ENCODE results near the gene SPIRE1.

Gene SPIRE1

DNA sequence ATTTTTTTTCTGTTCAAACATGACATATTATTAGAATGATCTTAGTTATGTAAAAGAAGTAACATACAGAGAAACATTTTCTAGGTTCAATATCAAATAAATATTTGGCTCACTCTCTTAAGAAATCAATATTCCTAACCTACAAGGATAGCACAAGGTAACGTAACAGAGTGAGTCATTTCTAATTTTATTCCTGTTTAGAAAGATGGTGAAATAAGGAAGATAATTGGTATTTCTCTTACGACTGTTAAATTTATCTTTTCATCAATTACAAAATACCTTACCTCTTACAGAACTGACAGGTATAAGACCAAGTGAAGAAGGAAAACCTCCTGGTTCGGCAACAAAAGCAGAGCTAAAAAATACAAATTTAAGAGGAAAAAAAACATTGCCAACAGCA is 205.1 kb downstream of the SPIRE1 start:
- DNase-seq (ENCODE audit: low read depth in 1 of 2, low spot score in 1 of 2) = no peak

DNA sequence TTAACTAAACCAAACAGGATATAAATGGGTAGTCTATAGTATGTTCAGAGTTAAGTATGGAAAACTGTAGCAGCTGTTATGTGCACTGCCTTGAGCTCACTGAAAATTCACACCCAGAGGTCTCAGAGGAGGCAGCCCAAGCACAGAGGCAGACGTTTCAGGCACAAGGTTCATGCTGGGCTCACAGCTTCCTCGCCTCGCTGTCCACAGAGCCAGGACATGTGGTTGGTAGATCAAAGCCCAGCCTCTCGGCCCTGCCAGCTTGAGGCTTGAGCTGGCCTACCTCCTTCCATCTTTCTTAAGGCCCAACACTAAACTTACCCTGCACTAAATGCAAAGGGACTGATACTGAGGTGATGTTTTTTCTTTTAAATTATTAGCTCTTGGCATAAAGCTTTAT is 206.5 kb downstream of the SPIRE1 start:
- DNase-seq (ENCODE audit: low read depth in 1 of 2, low spot score in 1 of 2) = no peak

DNA sequence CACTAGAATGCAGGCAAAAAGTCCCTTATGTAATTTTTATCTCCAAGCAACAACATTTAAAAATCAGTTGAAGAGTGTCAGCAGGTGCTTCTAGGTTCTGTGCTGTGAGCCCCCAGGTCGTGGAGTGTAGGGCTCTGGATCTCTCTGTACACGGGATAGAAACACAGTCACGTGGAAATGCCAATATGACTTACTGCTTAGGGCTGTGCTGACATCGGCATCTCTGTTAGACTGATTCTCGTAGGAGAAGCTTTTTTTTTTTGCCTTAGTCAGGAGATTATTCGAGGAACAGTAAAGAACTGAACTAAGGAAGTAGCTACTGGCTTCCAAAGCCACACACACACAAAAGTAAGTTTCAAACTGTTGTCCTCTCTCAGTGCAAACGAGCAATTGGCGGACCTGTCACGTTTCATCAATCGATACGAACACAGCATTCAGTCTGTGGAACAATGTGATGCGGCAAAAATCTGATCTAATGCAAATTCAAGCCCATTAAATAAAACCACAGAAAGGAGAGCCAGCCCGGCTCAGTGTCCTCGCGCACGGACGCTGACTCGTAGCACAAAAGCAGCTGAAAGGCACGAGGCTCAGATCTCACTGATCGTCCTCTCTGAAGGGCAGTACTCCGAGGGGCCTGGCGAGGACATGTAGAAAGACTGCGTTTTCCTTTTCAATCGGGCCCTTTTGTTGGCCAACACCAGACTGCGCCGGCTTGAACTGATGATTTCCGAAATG is 208.7 kb downstream of the SPIRE1 start:
- no peak for DNase-seq (ENCODE audit: low read depth in 1 of 2, low spot score in 1 of 2)

DNA sequence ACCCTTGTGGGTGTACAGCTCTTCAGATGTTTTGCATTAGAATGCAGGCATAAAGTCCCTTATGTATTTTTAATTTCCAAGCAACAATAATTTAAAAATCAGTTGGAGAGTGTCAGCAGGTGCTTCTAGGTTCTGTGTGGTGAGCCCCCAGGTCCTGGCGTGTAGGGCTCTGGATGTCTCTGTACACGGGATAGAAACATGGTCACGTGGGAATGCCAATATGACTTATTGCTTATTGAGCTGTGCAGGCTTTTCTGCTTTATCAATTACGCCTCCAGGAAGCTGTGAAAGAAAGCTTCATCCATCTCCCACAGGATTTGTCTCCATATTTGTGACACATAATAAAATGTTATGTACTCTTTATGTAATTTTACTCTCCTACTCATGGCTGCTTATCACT is 212.4 kb downstream of the SPIRE1 start:
- DNase-seq (ENCODE audit: low read depth in 1 of 2, low spot score in 1 of 2) = no peak

DNA sequence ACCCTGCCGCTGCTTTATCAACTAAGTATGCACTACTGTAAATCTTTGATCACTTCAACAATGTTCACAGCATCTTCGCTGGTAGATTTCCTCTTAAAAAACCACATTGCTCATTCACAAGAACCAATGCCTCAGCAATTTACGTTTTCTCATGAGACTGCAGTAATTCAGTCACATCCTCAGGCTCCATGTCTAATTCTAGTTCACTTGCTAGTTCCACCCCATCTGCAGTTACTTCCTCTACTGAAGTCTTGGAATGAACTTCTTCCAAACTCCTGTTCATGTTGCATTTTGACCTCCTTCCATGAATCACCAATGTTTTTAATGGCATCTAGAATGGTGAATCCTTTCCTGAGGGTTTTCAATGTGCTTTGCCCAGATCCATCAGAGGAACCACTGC is 214.4 kb downstream of the SPIRE1 start:
- DNase-seq (ENCODE audit: low read depth in 1 of 2, low spot score in 1 of 2) = no peak

DNA sequence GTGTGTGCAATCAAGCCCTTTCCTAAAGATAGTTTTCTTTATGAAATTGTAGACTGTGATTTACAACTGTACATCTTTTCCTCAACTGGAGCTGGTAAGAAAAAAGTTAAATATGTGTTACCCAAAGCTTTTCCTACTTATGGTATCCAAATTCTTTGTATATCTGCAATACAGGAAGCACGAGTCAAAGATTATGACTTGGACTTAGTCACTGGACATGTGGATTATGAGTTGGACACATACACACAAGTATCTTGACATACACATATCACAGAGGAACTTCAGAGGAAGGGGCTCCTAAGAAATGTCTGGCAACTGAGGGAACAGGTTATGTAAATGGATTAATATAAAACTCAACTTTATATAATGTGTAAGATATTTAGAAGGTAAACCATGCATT is 215.0 kb downstream of the SPIRE1 start:
- DNase-seq (ENCODE audit: low read depth in 1 of 2, low spot score in 1 of 2) = no peak

DNA sequence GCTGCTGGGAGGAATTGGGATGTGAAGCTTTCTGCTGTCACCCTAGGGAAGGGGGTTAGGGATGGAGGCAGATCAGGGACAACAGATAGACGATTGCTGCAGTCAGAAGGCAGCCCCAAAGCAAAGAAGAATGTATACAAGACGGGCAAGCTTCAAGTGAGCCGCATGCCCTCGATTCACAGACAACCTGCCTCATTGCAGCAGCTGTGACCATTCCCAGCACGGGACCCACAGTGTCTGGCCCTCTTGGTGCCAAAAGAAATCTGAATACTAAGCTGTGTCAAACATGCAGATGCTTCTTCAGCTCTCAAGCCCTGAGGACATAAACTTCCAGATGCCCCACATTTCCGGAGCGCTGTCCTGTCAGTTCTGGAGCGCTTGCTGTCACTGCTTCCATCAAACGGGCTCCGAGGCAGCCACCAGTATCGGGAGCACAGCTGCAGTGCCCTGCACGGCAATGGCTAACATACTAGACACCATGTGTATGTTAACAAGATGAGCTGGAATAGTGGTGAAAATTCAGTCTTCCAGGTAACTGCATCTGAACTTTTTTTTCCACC is 216.4 kb downstream of the SPIRE1 start:
- no peak for DNase-seq (ENCODE audit: low read depth in 1 of 2, low spot score in 1 of 2)

DNA sequence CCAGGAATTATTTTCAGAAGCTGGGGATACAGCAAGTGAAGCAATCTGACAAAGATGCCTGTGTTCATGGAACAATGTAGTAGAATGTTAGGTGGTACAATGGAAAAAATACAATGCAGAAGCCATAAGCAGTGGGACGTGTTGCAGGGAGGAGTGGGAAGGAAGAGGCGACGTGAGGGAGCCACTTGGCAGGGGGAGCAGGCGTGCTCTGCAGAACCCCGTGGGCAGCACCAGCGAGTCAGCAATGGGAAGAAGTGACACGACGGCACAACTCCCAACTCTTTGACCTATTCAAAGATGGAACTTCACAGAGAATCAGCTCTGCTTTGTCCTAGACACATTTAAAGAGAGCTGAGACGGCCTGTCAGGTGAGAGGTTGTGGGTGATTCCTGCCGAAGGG is 219.7 kb downstream of the SPIRE1 start:
- no peak for DNase-seq (ENCODE audit: low read depth in 1 of 2, low spot score in 1 of 2)

DNA sequence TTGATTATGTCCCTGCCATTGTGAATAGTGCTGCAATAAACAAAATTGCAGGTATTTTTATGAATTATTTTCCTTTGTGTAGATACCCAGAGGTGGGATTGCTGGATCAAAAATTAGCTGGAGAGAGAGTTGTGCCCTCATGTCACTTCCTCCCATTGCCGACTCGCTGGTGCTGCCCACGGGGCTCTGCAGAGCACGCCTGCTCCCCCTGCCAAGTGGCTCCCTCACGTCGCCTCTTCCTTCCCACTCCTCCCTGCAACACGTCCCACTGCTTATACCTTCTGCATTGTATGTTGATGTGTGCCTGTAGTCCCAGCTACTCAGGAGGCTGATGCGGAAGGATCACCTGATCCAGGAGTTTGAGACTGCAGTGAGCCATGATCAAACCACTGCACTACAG is 222.0 kb downstream of the SPIRE1 start:
- no peak for DNase-seq (ENCODE audit: low read depth in 1 of 2, low spot score in 1 of 2)

DNA sequence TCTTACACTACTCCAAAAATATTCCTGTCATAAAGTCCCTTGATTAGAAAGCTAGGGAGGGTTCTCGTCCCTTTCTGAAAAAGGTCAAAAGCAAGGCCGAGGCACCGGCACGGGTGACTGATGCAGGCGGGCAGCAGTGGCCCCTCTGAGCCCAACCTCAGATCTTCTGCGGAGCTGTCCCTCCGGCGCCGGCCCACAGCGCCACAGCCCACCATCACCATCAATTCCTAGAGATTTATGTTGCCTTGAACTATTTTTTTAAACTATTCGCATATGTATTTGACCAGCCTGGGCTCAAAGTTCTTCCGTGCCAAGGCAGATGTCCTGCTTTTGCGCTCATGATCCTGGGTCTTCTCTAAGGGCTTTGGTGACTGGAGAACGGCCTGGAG is 223.4 kb downstream of the SPIRE1 start:
- no peak for DNase-seq (ENCODE audit: low read depth in 1 of 2, low spot score in 1 of 2)

DNA sequence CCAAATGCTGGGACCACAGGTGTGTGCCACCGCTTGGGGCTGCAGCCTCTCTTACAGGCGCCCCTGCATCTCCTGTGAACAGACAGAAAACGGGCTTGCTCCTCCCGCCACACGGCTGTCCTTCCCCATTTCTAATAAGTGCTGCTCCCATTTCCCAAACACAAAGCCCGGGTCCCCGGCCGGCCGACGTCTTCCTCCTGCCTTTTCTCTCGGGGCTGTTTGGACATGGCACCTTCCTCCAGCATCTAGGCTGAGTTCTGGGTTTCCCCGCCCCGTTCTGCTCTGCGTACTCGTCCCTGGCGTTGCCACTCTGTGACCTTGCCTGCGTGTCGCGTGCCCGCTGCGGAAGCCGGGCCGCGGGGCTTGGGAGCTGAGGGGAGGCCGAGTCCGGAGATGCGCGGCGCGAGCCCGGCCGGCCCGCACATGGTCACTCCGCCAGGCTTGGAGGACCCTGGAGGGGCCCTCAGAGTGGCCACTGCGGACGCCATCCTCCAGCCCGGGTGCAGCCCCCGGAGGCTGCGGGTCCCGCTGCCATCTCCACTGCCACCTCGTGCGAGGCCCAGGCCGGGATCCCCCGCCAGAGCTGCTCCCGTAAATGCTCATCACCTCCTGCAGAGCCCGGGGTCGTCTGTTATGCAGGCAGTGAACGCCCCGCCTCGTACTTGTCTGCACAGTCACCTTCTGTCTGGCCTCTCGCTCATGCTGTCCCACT is 223.9 kb downstream of the SPIRE1 start:
- no peak for DNase-seq (ENCODE audit: low read depth in 1 of 2, low spot score in 1 of 2)

DNA sequence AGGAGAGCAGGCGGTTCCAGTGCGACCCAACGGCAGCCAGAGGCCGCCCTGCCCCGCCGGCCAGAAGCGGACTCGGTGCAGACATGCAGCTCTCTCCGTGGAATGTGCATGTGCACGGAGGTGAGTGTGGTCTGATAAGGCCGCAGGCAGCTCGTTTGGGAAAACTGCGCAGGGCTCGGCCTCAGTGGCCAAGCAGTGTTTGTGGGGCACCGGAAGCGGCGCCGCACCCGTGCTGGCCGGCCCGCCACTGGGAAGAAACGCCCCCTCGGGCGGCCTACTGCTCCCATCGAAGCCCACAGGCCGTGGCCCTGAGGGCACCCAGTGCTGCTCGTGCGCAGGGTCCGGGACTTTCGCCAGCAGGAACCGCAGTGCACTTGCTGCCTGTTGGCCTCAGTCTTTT is 225.0 kb downstream of the SPIRE1 start:
- no peak for DNase-seq (ENCODE audit: low read depth in 1 of 2, low spot score in 1 of 2)

DNA sequence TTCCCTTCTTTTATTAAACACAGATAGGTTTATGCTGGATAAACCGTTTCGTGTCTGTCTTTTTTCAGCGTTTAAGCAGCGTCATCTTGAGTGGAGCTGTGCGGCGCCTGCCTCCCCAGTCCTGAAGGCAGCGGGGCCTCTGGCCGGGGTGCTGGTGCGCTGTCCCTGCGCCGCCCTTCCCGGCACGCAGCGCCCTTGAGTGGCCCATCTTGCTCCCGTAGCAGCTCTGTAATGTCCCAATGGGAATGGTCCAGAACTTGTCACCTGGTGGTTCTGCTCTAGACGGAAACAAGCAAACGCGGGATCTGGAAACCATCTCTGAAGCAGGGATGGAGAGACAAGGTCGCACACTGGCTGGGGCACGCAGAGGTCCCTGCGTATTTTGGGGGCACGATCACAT is 225.7 kb downstream of the SPIRE1 start:
- no peak for DNase-seq (ENCODE audit: low read depth in 1 of 2, low spot score in 1 of 2)

DNA sequence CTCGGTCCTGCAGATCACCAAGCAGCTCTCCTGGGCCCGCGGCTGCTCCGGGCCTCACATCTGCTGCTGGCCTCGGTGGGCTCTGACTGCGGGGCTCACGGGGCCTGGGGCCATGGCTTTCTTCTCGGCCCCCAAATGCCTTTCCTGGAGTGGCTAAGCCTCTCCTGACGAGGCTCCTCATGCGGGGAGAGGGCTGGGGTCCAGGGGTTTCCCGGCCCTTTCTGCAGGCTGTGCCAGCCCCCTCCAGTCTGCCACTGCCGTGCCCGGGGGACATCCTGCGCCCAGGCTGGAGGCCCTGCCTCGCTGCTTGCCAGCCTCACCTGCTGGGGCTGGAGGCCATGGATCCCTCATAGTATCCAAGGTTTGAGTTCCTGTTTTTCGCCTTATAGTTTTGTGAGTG is 226.3 kb downstream of the SPIRE1 start:
- no peak for DNase-seq (ENCODE audit: low read depth in 1 of 2, low spot score in 1 of 2)

DNA sequence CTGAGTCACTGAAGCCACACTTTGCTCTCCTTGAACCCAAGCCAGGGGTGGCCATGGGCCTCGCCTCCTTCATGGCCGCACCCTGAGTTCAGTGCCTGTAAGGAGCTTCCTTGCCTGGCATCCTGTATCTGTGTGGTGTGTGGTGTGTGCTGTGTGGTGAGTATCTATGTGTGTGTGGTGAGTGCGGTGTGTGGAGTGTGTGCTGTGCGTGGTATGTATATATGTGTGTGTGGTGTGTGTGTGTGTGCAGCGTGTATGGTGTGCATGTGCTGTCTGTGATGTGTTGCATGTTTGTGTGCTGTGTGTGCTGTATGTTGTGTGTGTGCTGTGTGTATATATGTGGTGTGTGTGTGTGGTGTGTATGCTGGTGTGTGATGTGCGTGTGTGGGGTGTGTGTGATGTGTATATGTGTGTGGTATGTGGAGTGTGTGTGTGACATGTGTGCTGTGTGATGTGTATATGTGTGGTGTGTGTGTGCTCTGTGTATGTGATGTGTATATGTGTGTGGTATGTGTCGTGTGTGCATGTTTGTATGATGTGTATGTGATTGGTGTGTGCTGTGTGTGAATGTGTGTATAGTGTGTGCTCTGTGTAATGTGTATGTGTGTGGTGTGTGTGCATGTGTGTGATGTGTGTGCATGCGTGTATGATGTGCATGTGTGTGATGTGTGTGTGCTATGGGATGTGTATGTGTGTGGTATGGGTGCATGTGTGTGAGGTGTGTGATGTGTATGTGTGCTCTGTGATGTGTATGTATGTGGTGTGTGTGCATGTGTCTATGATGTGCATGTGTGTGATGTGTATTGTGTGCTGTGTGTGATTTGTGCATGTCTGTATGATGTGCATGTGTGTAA is 227.5 kb downstream of the SPIRE1 start:
- no peak for DNase-seq (ENCODE audit: low read depth in 1 of 2, low spot score in 1 of 2)

DNA sequence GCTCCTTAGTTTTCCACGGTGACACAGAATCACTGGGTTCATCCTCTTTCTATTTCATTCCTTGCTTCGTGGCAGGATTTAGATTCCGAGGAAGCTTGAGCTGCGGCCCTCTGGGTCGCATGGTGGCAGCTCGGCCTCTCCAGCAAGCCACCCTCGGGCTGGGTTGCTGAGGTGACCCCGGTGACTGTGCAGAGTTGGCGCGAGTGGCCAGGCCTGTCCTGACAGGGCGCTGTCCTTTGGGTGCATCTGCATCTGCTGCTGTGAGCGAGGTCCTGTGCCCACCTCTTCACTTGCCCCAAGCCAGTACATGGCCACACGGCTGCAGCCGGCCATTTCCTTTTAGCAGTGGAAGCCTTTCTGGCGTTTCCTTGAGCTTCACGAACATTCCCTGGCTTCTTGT is 228.4 kb downstream of the SPIRE1 start:
- DNase-seq (ENCODE audit: low read depth in 1 of 2, low spot score in 1 of 2) = no peak

DNA sequence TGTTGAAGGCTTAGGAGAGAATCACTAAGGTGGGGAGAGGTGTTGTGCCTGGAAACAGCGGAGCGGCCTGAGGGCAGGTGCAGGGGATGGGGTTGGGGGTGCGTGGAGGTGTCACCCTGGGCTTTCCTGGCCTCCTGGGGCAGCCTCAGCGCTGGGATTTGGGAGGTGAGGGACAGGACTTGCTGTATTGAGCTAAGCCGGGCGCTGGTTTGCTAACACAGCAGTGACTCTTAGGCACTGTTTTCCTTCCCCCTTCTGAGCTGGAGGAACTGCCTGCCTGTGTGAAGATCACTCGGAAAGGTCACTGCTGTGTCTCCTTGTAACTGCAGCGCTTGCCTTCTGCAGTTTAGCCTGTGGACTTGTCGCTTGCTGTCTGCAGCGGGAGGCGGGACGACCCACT is 229.0 kb downstream of the SPIRE1 start:
- no peak for DNase-seq (ENCODE audit: low read depth in 1 of 2, low spot score in 1 of 2)

DNA sequence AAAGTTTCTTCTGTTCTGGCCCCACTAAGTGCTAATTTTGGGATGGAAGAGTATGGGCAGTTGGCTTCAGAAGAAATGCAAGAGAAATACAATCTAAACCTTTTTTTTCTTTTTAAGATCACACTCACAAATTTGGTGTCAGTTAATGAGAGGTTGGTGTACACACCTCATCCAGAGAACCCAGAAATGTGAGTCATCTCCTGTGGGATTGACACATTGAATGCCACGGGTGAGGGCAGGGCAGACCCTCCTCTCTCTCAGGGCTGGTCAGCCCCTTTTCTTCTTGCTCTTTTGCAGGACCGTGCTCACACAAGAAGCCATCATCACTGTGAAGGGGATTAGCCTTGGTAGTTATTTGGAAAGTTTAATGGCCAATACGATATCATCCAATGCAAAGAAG is 231.0 kb downstream of the SPIRE1 start:
- DNase-seq (ENCODE audit: low read depth in 1 of 2, low spot score in 1 of 2) = no peak

DNA sequence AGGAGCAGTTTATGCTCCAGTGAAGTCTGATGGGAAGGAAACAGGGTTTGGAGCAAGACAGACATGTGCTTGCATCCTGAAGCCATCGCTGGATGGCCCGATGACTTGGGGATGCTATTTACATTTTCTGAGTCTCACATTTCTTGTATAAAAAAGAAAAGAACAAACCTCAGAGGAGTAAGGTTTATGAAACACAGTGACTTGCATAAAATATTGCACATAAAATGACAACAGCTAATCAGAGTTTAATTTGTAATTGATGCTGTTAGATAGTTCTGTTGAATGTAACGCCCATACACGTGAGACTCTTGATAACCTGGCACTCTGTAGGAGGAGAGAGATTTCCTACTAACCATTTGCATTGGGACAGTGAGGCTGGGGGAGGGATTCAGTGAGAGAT is 233.7 kb downstream of the SPIRE1 start:
- no peak for DNase-seq (ENCODE audit: low read depth in 1 of 2, low spot score in 1 of 2)

DNA sequence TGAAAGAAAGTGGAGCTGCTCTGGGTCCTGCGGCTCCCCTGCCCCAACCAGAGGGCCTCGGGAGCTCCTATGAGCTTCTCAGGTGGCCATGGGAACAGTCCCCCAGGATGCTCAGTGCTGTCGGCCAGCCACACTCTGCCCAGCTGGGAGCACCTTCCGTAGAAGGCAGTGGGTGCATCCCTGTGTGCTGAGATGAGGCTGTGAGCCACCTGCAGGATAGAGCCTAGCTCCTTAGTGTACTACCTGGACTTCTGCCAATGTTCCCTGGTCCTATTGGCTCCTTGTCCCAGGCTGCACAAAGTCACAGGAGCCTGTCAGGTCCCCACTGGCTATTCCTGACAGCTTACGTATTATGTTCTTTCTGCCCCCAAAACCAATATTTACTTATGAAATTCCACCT is 234.1 kb downstream of the SPIRE1 start:
- no peak for DNase-seq (ENCODE audit: low read depth in 1 of 2, low spot score in 1 of 2)

DNA sequence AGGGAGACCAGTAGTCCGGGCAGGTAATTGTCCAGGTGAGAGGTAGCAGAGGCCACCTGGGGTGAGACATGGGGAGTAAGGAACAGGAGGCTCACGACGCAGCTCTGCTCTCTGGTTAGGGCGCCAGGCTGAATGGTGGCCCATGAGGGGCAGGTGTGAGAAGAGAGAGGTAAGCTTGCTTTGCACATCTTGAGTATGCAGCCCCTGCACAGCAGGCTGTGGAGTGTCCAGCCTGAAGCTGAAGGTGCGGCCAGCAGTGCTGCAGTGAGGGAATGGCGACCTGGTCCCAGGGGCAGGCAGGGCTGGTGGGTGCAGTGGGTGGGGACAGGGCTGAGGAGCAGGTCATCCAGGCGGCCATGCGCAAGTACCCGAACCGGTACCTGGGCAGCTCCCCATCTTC is 234.5 kb downstream of the SPIRE1 start:
- DNase-seq (ENCODE audit: low read depth in 1 of 2, low spot score in 1 of 2) = no peak

DNA sequence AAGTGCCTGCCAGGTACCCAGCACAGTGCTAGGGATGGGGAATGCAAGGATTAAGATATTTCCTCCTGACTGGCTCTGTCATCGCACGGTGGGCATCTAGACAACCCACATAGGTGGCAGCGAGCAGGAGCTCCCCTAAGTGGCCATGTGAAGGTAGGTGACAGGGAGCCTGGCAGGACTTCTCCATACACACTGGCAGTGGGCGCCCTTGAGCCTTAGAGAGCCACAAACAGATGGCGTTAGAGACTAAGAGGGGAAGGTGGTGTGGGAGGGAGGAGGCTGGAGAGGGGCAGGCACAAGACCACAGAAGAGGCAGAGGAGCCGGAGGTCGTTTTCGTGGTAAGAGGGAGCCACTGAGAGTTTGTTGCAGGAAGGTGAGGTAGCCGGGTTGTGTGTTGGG is 235.0 kb downstream of the SPIRE1 start:
- no peak for DNase-seq (ENCODE audit: low read depth in 1 of 2, low spot score in 1 of 2)

Measured in activated T-helper 1 cell treated with anti-CD3 and anti-CD28 coated beads, Interleukin-2, amount 50 U/mL, for 16 hours (primary cell).